ENCODE measurements around the gene CELA2B.
"Not testable (repeated sequence)": the region's sequence is repeated elsewhere in the genome, so short reads cannot be mapped to it uniquely, and the experiment has no call there.

CELA2B gene

GRCh38 chr1:15469361-15469760 is 6.5 kb upstream of the CELA2B start:
- DNase-seq, result no peak

- DNase-seq, result not testable (repeated sequence)
Measured at GRCh38 chr1:15469821-15470448, 6.0 kb upstream of the CELA2B start.

GRCh38 chr1:15471067-15471466 is 4.8 kb upstream of the CELA2B start:
- not testable (repeated sequence) for DNase-seq

GRCh38 chr1:15471723-15472122 is 4.2 kb upstream of the CELA2B start:
- not testable (repeated sequence) for DNase-seq

- no peak for DNase-seq
Measured at GRCh38 chr1:15472587-15472986, 3.3 kb upstream of the CELA2B start.

GRCh38 chr1:15476927-15477326 is 1.0 kb downstream of the CELA2B start:
- no peak for DNase-seq

GRCh38 chr1:15477646-15478212 is 1.8 kb downstream of the CELA2B start:
- DNase-seq, result no peak

- no peak for DNase-seq
Measured at GRCh38 chr1:15479654-15480347, 3.9 kb downstream of the CELA2B start.

- DNase-seq, result not testable (repeated sequence)
Measured at GRCh38 chr1:15482455-15482854, 6.6 kb downstream of the CELA2B start.

GRCh38 chr1:15482983-15483543 is 7.2 kb downstream of the CELA2B start:
- not testable (repeated sequence) for DNase-seq

GRCh38 chr1:15483971-15484370 is 8.1 kb downstream of the CELA2B start:
- DNase-seq, result no peak

- not testable (repeated sequence) for DNase-seq
Measured at GRCh38 chr1:15484443-15484842, 8.5 kb downstream of the CELA2B start.

- DNase-seq, result no peak
Measured at GRCh38 chr1:15485636-15486035, 9.7 kb downstream of the CELA2B start.

GRCh38 chr1:15486844-15487610 is 11.1 kb downstream of the CELA2B start:
- not testable (repeated sequence) for DNase-seq

- DNase-seq, result no peak
Measured at GRCh38 chr1:15488371-15488770, 12.5 kb downstream of the CELA2B start.

GRCh38 chr1:15489052-15489736 is 13.3 kb downstream of the CELA2B start:
- DNase-seq, result no peak

- DNase-seq, result not testable (repeated sequence)
Measured at GRCh38 chr1:15491010-15491409, 15.1 kb downstream of the CELA2B start.

GRCh38 chr1:15492596-15492995 is 16.7 kb downstream of the CELA2B start:
- DNase-seq, result no peak

- DNase-seq, result no peak
Measured at GRCh38 chr1:15493869-15494390, 18.0 kb downstream of the CELA2B start.

- DNase-seq, result no peak
Measured at GRCh38 chr1:15500184-15501178, 24.6 kb downstream of the CELA2B start.

Measured in GOT3 (cell line).